Heart left ventricle (tissue), 13 donors: Measurements from ENCODE around the gene INO80E.

Experiments
- CTCF ChIP-seq, 12 donors: fragments of 200-600 bp; sonication (generic) in 4 of 12; IDR thresholded peaks; one replicate each; pipeline versions ENCODE4 v1.5.0 to v1.8.0; 2018 to 2022; ENCODE audit warnings: antibody characterized with exemption in 12 of 12, mild to moderate bottlenecking in 5 of 12
- POLR2A ChIP-seq, 2 donors: fragments of 450-650 bp; IDR thresholded peaks; one replicate each; pipeline ENCODE4 v1.6.1; 2017; ENCODE audit warnings: antibody characterized with exemption in 2 of 2, mild to moderate bottlenecking in 2 of 2, moderate library complexity in 2 of 2
- donor health status: ischemic (EF 13 %, LVEDD 7.1; RV severe dilation, severe dysfunction).
- donor health status: DM: no; HTN: yes; CAD: no.
- donor health status: DM: no; HTN: no; CAD: no.
- donor health status: ischemic (EF 25% LVEDD 6.9; RV normal size, moderate dysfunction).
- donor health status: ischemic (EF 25% LVEDD 5.7; RV mildly dilated, moderate dysfunction).
- donor health status: ischemic (EF 35%, LVEDD 5.7; RV mildly dilated, moderate dysfunction).
- donor health status: nonischemic (EF 11% LVEDD 7.7; RV severe dilation, severe dysfunction).
- donor health status: DM: yes; HTN: yes; CAD: no.
- donor health status: PGD.
- donor health status: ischemic (EF 29% LVEDD 5.4; RV normal size, mild dysfunction).
- donor health status: nonischemic (EF 23%, LVEDD 6.1; RV moderate dilation, normal function).

DNA sequence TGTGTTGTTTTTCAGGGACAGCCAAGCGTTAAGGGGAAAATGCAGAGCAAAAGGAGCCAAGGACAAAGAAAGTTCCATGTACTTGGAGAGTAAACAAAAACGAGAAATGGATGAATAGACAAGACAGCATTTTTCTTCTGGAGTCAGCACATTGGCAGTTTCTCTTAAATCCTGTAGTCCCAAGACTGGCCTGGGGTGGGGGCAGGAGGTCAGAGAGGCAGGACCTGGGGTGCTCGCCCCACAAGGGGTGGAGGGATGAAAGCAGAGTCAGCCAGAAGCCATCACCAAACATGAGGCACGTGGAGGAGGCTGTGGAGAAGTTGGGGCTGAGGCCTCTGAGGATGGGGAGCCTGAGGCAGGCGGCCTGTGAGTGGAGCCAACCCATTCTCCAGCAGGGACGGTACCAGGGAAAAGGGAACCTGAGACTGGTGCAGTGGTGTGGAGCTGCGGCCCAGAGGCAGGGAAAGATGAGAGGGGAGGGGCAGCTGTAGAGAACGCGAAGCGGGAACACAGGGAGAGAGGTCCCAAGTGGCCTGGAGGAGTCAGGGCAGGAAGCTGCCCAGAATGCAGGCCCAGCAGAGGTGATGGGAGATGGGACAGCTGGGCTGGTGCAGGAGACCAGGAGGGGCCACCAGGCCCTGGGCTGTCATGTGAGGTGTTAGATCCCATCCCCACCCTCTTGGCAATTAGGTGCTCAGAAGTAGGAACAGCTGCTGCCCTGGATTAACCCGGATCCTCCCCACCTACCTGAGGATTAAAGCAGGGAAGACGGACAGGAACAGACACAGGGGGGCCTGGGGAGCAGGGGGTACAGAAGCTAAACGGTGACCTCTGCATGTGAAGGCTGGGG is 31.8 kb downstream of the INO80E start:
- TF ChIP-seq CTCF (IDR thresholded peaks at IDR 0.05) (no peak), POLR2A (IDR thresholded peaks at IDR 0.05) (no peak)
